MM.1S (cell line): ENCODE measurements around the gene ISYNA1.

Source experiments
- CTCF ChIP-seq: fragments of 300-600 bp; sonication (generic); IDR thresholded peaks from 2 replicates; pipeline ENCODE4 v1.5.1; 2016; ENCODE audit warnings: antibody characterized with exemption, low read length, mixed read lengths
- EZH2 ChIP-seq: fragments of 300-600 bp; sonication (generic); optimal IDR thresholded peaks from 2 replicates; pipeline ENCODE3; 2017; ENCODE audit warnings: low read depth, mild to moderate bottlenecking, antibody characterized with exemption, low read length, mixed read lengths

- TF ChIP-seq CTCF, result no peak
- TF ChIP-seq EZH2, result no peak
Measured at GRCh38 chr19:18422530-18423191, 15.3 kb downstream of the ISYNA1 start.
